ENCODE measurements around the gene TPRG1.

TPRG1 gene, protein sequence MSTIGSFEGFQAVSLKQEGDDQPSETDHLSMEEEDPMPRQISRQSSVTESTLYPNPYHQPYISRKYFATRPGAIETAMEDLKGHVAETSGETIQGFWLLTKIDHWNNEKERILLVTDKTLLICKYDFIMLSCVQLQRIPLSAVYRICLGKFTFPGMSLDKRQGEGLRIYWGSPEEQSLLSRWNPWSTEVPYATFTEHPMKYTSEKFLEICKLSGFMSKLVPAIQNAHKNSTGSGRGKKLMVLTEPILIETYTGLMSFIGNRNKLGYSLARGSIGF

DNA sequence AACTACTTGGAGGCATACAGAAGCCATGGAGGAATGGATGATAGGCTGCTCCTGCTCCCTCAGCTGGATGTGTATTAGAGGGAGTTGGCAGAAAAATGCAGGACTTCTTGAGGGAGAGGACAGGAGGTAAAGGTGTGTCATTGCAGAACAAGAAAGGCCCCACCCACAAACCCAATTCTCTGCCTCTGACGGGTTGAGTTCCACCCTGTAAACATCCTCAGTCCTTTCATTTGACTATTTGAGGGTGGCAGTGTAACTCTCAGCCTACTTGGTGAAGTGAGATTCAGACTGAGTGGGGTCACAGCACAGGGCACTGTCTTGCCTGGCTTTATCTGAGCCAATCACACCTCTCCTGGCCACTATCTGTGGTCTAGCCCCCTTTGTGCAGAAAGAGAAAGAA, at the start of gene TPRG1:
TSS of gene TPRG1 (plus strand) at position 265 of the 400 bp plus-strand sequence. CDS start 35,414 bp downstream, outside the sequence.
- no peak for DNase-seq (ENCODE audit: low read depth)
- TF ChIP-seq, protein P1, sequence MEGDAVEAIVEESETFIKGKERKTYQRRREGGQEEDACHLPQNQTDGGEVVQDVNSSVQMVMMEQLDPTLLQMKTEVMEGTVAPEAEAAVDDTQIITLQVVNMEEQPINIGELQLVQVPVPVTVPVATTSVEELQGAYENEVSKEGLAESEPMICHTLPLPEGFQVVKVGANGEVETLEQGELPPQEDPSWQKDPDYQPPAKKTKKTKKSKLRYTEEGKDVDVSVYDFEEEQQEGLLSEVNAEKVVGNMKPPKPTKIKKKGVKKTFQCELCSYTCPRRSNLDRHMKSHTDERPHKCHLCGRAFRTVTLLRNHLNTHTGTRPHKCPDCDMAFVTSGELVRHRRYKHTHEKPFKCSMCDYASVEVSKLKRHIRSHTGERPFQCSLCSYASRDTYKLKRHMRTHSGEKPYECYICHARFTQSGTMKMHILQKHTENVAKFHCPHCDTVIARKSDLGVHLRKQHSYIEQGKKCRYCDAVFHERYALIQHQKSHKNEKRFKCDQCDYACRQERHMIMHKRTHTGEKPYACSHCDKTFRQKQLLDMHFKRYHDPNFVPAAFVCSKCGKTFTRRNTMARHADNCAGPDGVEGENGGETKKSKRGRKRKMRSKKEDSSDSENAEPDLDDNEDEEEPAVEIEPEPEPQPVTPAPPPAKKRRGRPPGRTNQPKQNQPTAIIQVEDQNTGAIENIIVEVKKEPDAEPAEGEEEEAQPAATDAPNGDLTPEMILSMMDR (IDR thresholded peaks at IDR 0.05; ENCODE audit: control insufficient read depth, insufficient read depth, low read depth, low read length, missing control alignments) = no peak

DNA sequence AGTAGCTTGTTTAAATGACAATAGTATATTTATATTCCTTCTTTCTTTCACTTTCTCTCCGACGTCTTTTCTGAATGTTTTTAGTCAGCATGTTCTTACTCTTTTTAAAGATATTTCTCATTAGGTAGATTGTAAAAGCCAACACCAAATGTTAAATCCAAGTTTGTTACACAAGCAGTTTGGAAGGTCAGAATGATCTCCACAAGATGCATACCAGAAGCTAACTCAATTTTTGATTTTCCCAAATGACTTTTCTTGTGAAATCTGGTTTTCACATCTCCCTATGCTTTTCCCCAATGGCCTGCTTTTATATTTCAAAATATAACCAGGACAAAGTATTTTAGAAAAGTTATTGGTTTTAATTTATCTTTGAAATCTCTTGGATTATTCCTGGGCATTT, 49.7 kb upstream of the TPRG1 start:
- H3K4me3 ChIP-seq (ENCODE audit: control insufficient read depth, low read depth, low read length) = no peak overlapping the region
- TF ChIP-seq, protein P1 (IDR thresholded peaks at IDR 0.05; ENCODE audit: control insufficient read depth, insufficient read depth, low read depth, low read length, missing control alignments) = no peak

More for the DNA sequence above, at the start of gene TPRG1:
- no peak within 1 kb of the TSS for H3K4me3 ChIP-seq (ENCODE audit: control insufficient read depth, low read depth, low read length)

DNA sequence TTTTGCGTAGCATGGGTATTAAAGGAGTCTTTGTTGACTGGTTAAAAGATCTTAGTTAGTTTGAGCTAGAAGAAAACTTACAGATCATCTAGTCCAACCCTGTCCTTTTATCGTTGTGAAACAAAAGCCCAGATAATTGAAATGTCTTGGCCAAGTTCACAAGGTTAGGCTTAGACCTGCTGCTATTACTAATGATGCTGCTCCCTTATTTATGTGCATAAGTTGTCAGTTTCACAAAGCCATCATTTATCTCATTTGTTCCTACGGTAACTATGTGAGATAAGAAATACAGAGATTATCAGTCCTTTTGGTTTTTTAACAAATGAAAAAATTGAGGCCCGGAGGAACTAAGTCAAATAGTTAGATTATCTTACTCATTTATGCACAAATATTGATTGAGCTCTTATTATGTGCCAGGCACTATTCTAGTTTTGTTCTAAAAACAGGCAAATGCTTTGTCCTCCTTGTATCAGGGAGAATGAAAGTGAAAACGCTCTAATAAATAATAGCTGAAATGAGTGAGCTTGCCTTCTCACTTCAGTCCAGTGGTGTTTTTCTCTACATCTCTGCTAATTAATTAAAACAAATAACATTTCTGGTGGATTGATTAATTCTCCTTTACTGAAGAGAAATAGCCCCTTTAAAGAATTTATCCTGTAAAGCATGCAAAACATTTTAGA, 49.1 kb upstream of the TPRG1 start:
- no peak overlapping the region for H3K4me3 ChIP-seq (ENCODE audit: control insufficient read depth, low read depth, low read length)
- TF ChIP-seq, protein P1 (IDR thresholded peaks at IDR 0.05; ENCODE audit: control insufficient read depth, insufficient read depth, low read depth, low read length, missing control alignments) = no peak
- DNase-seq (ENCODE audit: low read depth) = no peak

More for the DNA sequence above, 49.7 kb upstream of the TPRG1 start:
- no peak for DNase-seq (ENCODE audit: low read depth)

DNA sequence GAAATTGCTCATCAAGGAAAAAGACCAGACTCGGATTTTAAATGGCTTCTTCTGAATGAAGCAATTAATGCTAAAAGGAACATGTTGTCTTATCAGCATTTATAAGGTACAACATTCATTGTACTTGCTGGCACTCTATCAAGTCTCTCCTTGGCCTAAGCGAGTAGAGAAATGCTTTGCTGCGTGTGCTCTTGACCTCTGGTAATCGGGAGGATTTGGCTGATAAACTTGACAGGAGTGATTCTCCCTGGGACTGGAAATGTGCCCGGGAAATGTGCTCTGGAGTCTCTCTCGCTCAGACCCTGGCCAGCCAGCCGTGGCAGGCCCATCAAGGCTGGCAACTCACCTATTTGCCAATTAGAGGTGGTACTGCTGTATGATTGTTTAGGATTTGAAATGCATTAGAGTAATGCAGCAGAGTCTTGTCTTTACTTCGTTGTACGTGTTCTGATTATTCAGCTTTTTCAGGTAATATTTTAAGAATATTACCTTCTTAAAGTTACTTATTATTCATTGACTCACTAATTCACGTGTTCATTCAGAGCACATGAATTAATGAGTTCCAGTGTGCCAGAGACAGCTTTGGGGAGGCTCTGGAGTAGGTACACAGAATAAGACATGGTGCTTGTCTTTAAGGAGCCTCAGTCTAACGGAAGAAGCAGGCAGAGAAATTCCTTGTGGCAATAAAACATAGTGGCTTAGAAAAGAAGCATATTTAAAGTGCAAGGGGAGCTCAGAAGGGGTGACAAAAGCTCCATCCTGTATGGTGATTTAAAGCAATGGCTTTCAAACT, 48.0 kb upstream of the TPRG1 start:
- DNase-seq (ENCODE audit: low read depth) = no peak
- no peak overlapping the region for H3K4me3 ChIP-seq (ENCODE audit: control insufficient read depth, low read depth, low read length)
- TF ChIP-seq, protein P1 (IDR thresholded peaks at IDR 0.05; ENCODE audit: control insufficient read depth, insufficient read depth, low read depth, low read length, missing control alignments) = no peak

DNA sequence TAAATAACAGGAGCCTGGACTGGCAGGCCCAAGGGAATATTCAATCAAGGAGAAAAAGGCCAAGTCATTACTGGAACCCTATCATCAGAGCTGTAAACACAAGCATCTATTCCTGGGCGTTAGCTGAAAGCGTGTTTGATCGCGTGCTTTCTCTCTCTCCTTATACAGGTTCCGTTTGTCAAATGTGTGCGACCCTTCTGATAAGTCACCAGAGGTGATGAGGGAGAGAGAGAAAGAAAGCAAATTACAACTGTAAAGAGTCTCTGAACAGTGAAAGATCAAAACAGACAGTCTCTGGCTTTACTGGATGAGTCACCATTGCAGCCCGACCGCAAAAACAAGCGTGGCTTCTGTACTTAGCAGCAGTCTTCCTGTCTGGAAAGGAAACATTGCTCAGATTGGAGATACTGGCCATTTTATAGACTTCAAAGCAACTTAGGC, 39.5 kb upstream of the TPRG1 start:
- DNase-seq (ENCODE audit: low read depth) = peak; percentile 62

DNA sequence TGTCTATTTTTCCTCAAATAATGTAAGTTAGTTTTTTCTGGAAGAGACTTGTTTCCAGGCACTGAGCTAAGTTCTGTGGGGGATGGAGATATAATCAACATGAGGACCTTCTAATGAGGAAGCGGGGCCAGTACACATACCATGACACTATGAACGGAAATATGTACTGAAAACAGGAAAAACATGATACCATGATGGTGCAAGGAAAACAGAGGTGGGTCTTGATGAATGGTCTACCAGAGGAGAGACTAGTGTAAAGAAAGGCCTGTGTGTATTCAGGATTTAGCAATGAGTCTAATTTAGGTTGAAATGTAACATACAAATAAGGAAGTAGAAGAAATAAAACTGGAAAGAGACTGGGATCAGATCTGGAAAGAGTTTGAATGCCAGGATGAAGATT, 38.9 kb upstream of the TPRG1 start:
- no peak for DNase-seq (ENCODE audit: low read depth)
- TF ChIP-seq, protein P1 (IDR thresholded peaks at IDR 0.05; ENCODE audit: control insufficient read depth, insufficient read depth, low read depth, low read length, missing control alignments) = no peak
- H3K4me3 ChIP-seq (ENCODE audit: control insufficient read depth, low read depth, low read length) = no peak overlapping the region

More for the DNA sequence above, 39.5 kb upstream of the TPRG1 start:
- TF ChIP-seq, protein P1 (IDR thresholded peaks at IDR 0.05; ENCODE audit: control insufficient read depth, insufficient read depth, low read depth, low read length, missing control alignments) = no peak
- H3K4me3 ChIP-seq (ENCODE audit: control insufficient read depth, low read depth, low read length) = no peak overlapping the region
